Lung (tissue), 12 donors: ENCODE data around the gene TATDN3. TPM values are rescaled to one million over a fixed set of nuclear protein-coding genes. Genes with fewer than 3 reads are reported as not detected.

Experiments used
- ATAC-seq: fragments of 200-7000 bp; cut with Tn5 transposase; one replicate; pipeline ENCODE4 v1.9.1; 2020; ENCODE audit warnings: moderate number of reproducible peaks; ENCODE audit not compliant: insufficient read depth, low FRiP score
- DNase-seq, 3 donors: peaks; one replicate each; pipeline ENCODE4 v3.0.0-alpha.2; 2013 to 2017
- H3K27ac ChIP-seq, 2 donors: one replicate each; pipeline ENCODE4 v1.5.1; 2013; ENCODE audit warnings: mild to moderate bottlenecking in 2 of 2, moderate library complexity in 2 of 2, control low read depth in 1 of 2, inconsistent platforms in 1 of 2, low read depth in 1 of 2, low read length in 1 of 2
- H3K27me3 ChIP-seq, 3 donors: one replicate each; pipeline ENCODE4 v1.5.1; 2013; ENCODE audit warnings: low read length in 2 of 3; ENCODE audit not compliant: control insufficient read depth in 3 of 3, insufficient read depth in 3 of 3
- H3K36me3 ChIP-seq, 4 donors: one replicate each; pipeline ENCODE4 v1.5.1; 2013; ENCODE audit warnings: low read length in 4 of 4, mild to moderate bottlenecking in 1 of 4, moderate library complexity in 1 of 4; ENCODE audit not compliant: control insufficient read depth in 4 of 4, insufficient read depth in 4 of 4
- H3K4me1 ChIP-seq, 5 donors: one replicate each; pipeline ENCODE4 v1.5.1; 2013; ENCODE audit warnings: low read length in 5 of 5, mild to moderate bottlenecking in 2 of 5, moderate library complexity in 1 of 5; ENCODE audit not compliant: control insufficient read depth in 5 of 5, insufficient read depth in 5 of 5
- H3K4me3 ChIP-seq: one replicate; pipeline ENCODE4 v1.5.1; 2013; ENCODE audit warnings: mild to moderate bottlenecking, control low read depth, moderate library complexity
- H3K9ac ChIP-seq, 2 donors: one replicate each; pipeline ENCODE4 v1.5.1; 2013; ENCODE audit warnings: low read length in 2 of 2, control low read depth in 1 of 2; ENCODE audit not compliant: insufficient read depth in 1 of 2
- H3K9me3 ChIP-seq, 4 donors: one replicate each; pipeline ENCODE4 v1.5.1; 2013; ENCODE audit warnings: low read length in 3 of 4, mild to moderate bottlenecking in 1 of 4, moderate library complexity in 1 of 4; ENCODE audit not compliant: control insufficient read depth in 4 of 4, insufficient read depth in 3 of 4
- CTCF ChIP-seq: IDR thresholded peaks from 2 replicates; pipeline ENCODE4 v1.5.1; 2012; ENCODE audit warnings: mild to moderate bottlenecking; ENCODE audit errors: control extremely low read depth, extremely low read depth
- WGBS, 2 donors: extraction: QIAGEN DNeasy Blood & Tissue Kit; methylation state at CpG; one replicate each; pipeline ENCODE4 v1.1.7; 2013; 5-methylcytosine and 5-hydroxymethylcytosine counted together
- polyA plus RNA-seq, 2 donors: library from polyadenylated mRNA; stranded (reverse); fragments of 200-250 nt; gene quantifications; one replicate each; pipeline ENCODE4 v1.2.1, GENCODE V29; 2013
- total RNA-seq, 2 donors: library from RNA; depleted of rRNA in 1 of 2; stranded (reverse); fragments of >200 nt in 1 of 2; gene quantifications; one replicate each; pipeline ENCODE4 v1.2.1, GENCODE V29; 2014 to 2021
- donor health status: control.
- donor health status: control.
- donor health status: Bipolar disorder and iron deficiency.
- donor health status: healthy.
- donor health status: DM: yes; HTN: yes; CAD: no.

The TATDN3 gene
- total and polyA plus RNA-seq, 4 donors = 11.2 to 17.8 (median 13.8) TPM

GRCh38 chr1:212746546-212746945 lies 45.1 kb upstream of the TATDN3 start:
- H3K27ac ChIP-seq = no peak overlapping the region
- H3K27me3 ChIP-seq = no peaks in the 10 kb centered on the region
- WGBS, 2 donors = 94 to 97% methylated on average over 3 of the region's 3 CpGs
- TF ChIP-seq CTCF = no peak
- peaks cover 0 to 7% (median 1%) of the 10 kb centered on the region in 4 donors for H3K36me3 ChIP-seq
- H3K9ac ChIP-seq = no peak overlapping the region
- no peak for ATAC-seq
- no peak for DNase-seq
- peaks cover 0 to 13% (median 4%) of the 10 kb centered on the region in 5 donors for H3K4me1 ChIP-seq
- H3K9me3 ChIP-seq = peaks cover 0 to 2% (median 0%) of the 10 kb centered on the region in 4 donors
- no peak overlapping the region for H3K4me3 ChIP-seq

GRCh38 chr1:212749821-212750535 lies 41.7 kb upstream of the TATDN3 start:
- Histone ChIP-seq H3K4me3 (no peak overlapping the region), H3K27me3 (no peaks in the 10 kb centered on the region), H3K9me3 (no peaks in the 10 kb centered on the region), H3K27ac (peak overlapping the region in 1 of 2 donors; percentile 42), H3K9ac (no peak overlapping the region), H3K4me1 (peaks cover 0 to 24% (median 5%) of the 10 kb centered on the region in 5 donors), H3K36me3 (peaks cover 0 to 4% (median 1%) of the 10 kb centered on the region in 4 donors)
- TF ChIP-seq CTCF = peak; percentile 50
- peak; percentile 42 to 92 (median 91) for DNase-seq
- WGBS, 2 donors = 29 to 42% methylated on average over 4 of the region's 4 CpGs
- peak; percentile 81 for ATAC-seq

DNA sequence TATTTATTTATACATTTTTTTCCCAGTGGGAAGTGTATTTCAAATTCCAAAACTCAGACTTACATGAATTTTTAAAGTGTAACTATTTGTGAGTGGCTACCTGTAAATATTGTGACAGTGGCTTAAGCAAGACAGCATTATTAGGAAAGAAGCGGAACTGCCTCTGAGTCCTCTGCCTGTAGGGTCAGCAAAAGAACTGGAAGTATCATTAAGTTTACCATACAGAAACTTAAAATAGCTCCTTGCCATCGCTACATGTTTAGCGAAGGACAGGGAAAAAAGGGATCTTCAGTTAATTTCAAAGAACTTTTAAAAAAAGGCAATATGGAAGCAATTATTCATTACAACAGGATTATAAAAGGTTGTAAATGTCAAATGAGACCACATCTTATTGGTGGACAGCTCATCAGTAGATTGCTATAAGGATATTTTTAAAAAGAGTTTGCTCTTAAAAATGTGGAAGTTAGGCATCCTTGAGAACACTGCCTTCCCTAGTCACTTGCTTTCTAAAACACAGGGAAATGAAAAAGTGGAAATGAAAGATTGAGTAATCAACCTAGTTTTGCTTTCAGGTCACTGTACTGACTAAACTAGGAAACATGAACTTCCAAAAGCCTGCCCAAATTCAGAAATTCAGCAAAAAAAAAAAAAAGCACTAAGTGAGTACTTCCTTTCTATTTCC lies 39.3 kb upstream of the TATDN3 start:
- Histone ChIP-seq H3K4me3 (no peak overlapping the region), H3K4me1 (peaks cover 0 to 25% (median 5%) of the 10 kb centered on the region in 5 donors), H3K9ac (no peak overlapping the region), H3K9me3 (no peaks in the 10 kb centered on the region), H3K36me3 (no peaks in the 10 kb centered on the region), H3K27me3 (no peaks in the 10 kb centered on the region), H3K27ac (peak overlapping the region in 1 of 2 donors; percentile 9)
- no peak for TF ChIP-seq CTCF
- ATAC-seq = peak; percentile 67
- WGBS, 2 donors = 49 to 73% methylated on average over 3 of the region's 3 CpGs
- no peak for DNase-seq
